ENCODE data around the gene ITPR3. TPM values are rescaled to one million over a fixed set of nuclear protein-coding genes. Genes with fewer than 3 reads are reported as not detected.

Gene ITPR3
- total and polyA plus RNA-seq, 2 donors (not counting 3 experiments of a cell fraction or from before 2014, with no cell fraction given) = 28.8 to 52.2 TPM

GRCh38 chr6:33571637-33572316 lies 49.3 kb upstream of the ITPR3 start:
- Histone ChIP-seq H3K36me3 (ENCODE audit: control insufficient read depth in 2 of 2, extremely low read depth in 1 of 2, insufficient read depth in 2 of 2, low read length in 2 of 2) (peaks cover 13 to 24% of the 10 kb centered on the region in 2 experiments), H3K4me3 (replicated peaks in 1 of 3; ENCODE audit: insufficient read depth in 1 of 3, low read depth in 1 of 3, low read length in 3 of 3) (peak overlapping the region; percentile 75 to 81 (median 79)), H4K20me1 (replicated peaks; ENCODE audit: control insufficient read depth, extremely low read depth, insufficient read depth, low read length) (no peaks in the 10 kb centered on the region), H3K9ac (replicated peaks; ENCODE audit: extremely low read depth, insufficient read depth, low read length) (peak overlapping the region; percentile 27), H3K4me1 (ENCODE audit: control insufficient read depth, extremely low read depth, insufficient read depth, low read length) (peaks cover 11% of the 10 kb centered on the region), H3K79me2 (ENCODE audit: control insufficient read depth, insufficient read depth, low read length) (peaks cover 2% of the 10 kb centered on the region), H3K27me3 (ENCODE audit: control insufficient read depth in 2 of 2, insufficient read depth in 2 of 2, low read length in 2 of 2) (no peaks in the 10 kb centered on the region), H3K9me1 (replicated peaks; ENCODE audit: control insufficient read depth, extremely low read depth, insufficient read depth, low read length) (no peaks in the 10 kb centered on the region), H3K9me3 (replicated peaks; ENCODE audit: control insufficient read depth, insufficient read depth, low read length) (no peaks in the 10 kb centered on the region), H3K4me2 (ENCODE audit: insufficient read depth, low read length) (peak overlapping the region; percentile 92), H2AFZ (ENCODE audit: low read depth, low read length) (peak overlapping the region; percentile 94), H3K27ac (ENCODE audit: insufficient read depth, low read depth, low read length) (no peak overlapping the region)
- dilution Hi-C loops (cut with MboI; ENCODE audit: extremely low pct_ligation_motif_present, low sequenced_read_pairs) = no loop called here
- no TSS peak for BruUV-seq (replicated peaks)
- ChIA-PET CTCF (interaction anchor here (0.9 kb wide), 1 partner anchor 10 kb away, joined by 3 read pairs; no protein-coding TSS in a partner anchor), POLR2A (no interaction called here)
- FAIRE-seq (no peak), DNase-seq (ENCODE audit: low read depth, low spot score) (no peak)
- TF ChIP-seq EZH2 (IDR thresholded peaks at IDR 0.05; ENCODE audit: borderline replicate concordance, low read depth, low read length, severe bottlenecking) = no peak
- TF ChIP-seq MAX (IDR thresholded peaks at IDR 0.05; ENCODE audit: insufficient read depth, insufficient read length) = no peak
- no peak for TF ChIP-seq POLR2A (IDR thresholded peaks at IDR 0.05; ENCODE audit: low read depth, low read length)
- TF ChIP-seq FOS (IDR thresholded peaks at IDR 0.05; ENCODE audit: borderline replicate concordance, insufficient read depth, low read length) = no peak
- no peak for TF ChIP-seq GATA2 (IDR thresholded peaks at IDR 0.05; ENCODE audit: insufficient read depth, insufficient read length, low read depth, low read length)
- TF ChIP-seq MYC (IDR thresholded peaks at IDR 0.05; ENCODE audit: low read depth, low read length) = no peak
- TF ChIP-seq JUN (IDR thresholded peaks at IDR 0.05; ENCODE audit: borderline replicate concordance, insufficient read depth, insufficient read length, low read depth) = no peak
- no peak for TF ChIP-seq CTCF (IDR thresholded peaks at IDR 0.05; ENCODE audit: extremely low read depth in 1 of 2, insufficient read depth in 1 of 2, low read depth in 1 of 2, low read length in 2 of 2)
- TF ChIP-seq POLR2AphosphoS5 (IDR thresholded peaks at IDR 0.05; ENCODE audit: insufficient read depth, low read depth, low read length) = no peak
- intact Hi-C loops (cut with micrococcal nuclease) = loop anchor here (10.0 kb wide), 1 partner anchor 257 kb away; the partner anchor contains the start of genes TAPBP and ZBTB22

All from endothelial cell of umbilical vein (primary cell).